Vagina (tissue), 2 donors: ENCODE data around the gene NDUFS3. TPM values are rescaled to one million over a fixed set of nuclear protein-coding genes. Genes with fewer than 3 reads are reported as not detected.

Experiments used
- DNase-seq, 2 donors: peaks; one replicate each; pipeline ENCODE4 v3.0.0-alpha.2; 2017; ENCODE audit errors: extremely low spot score in 2 of 2
- H3K27ac ChIP-seq: fragments of 200-600 bp; sonication (generic); one replicate; pipeline ENCODE4 v1.5.1; 2019
- H3K27me3 ChIP-seq: fragments of 200-600 bp; sonication (generic); one replicate; pipeline ENCODE4 v1.5.1; 2019
- H3K36me3 ChIP-seq, 2 donors: fragments of 200-600 bp; sonication (generic); one replicate each; pipeline ENCODE4 v1.5.1; 2017 to 2019
- H3K4me1 ChIP-seq: fragments of 200-600 bp; sonication (generic); one replicate; pipeline ENCODE4 v1.5.1; 2019
- H3K4me3 ChIP-seq, 2 donors: fragments of 200-600 bp; sonication (generic); 1 replicate in 1 of 2; 2 replicates in 1 of 2; pipeline ENCODE4 v1.5.1; 2016 to 2019
- H3K9me3 ChIP-seq: fragments of 200-600 bp; sonication (generic); one replicate; pipeline ENCODE4 v1.5.1; 2019
- POLR2A ChIP-seq, 2 donors: fragments of 450-650 bp; IDR thresholded peaks; one replicate each; pipeline ENCODE4 v1.6.1; 2017; ENCODE audit warnings: antibody characterized with exemption in 2 of 2, mild to moderate bottlenecking in 2 of 2, moderate library complexity in 2 of 2
- POLR2AphosphoS5 ChIP-seq, 2 donors: sonication (generic); formaldehyde crosslinking; IDR thresholded peaks; one replicate each; pipeline ENCODE4 v1.9.0; 2017; ENCODE audit warnings: antibody characterized with exemption in 2 of 2, mild to moderate bottlenecking in 2 of 2, low read depth in 1 of 2; ENCODE audit not compliant: insufficient read depth in 1 of 2
- intact Hi-C: fragments of 100-400 bp; cut with DNase I; formaldehyde crosslinking; loops from one replicate; pipeline ENCODE4 v1.15.1; 2023
- total RNA-seq: library from RNA; depleted of rRNA; stranded (reverse); fragments of >200 nt; gene quantifications from one replicate; pipeline ENCODE4 v1.2.3, GENCODE V29; 2016
- TF ChIP-seq, protein P1 (sequence below), 3 experiments: fragments of 450-650 bp in 2 of 3; fragments of 200-600 bp in 1 of 3; sonication (generic) in 1 of 3; IDR thresholded peaks; one replicate each; pipeline ENCODE4 v1.5.1; 2017 to 2019; ENCODE audit warnings: antibody characterized with exemption in 3 of 3, mild to moderate bottlenecking in 2 of 3, moderate library complexity in 2 of 3

NDUFS3 gene
- total RNA-seq, 1 donor from 2014 or later, result 60.4 TPM

DNA sequence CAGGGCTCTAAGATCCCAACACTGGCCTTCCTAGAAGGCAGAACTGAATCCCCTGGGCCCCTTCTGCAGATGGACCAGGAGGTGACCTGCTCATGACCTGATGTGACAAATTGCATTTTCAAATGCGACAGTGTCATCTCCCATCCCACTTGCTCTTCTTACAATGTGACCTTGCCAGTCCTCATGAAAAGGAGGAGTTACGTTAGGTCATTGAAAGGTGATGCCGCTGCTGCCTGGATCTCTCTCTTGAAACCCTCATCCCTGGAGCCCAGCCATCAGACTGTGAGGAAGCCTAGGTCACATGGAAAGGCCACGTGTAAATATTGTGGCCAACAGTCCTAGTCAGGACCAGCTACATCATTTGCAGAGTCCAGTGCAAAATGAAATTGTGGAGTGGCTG is 21.0 kb downstream of the NDUFS3 start:
- no peak for DNase-seq
- Histone ChIP-seq H3K4me3 (no peak overlapping the region), H3K4me1 (no peaks in the 10 kb centered on the region), H3K27me3 (no peaks in the 10 kb centered on the region), H3K36me3 (no peaks in the 10 kb centered on the region), H3K9me3 (no peaks in the 10 kb centered on the region), H3K27ac (no peak overlapping the region)
- intact Hi-C loops, result no loop called here
- TF ChIP-seq, protein P1, sequence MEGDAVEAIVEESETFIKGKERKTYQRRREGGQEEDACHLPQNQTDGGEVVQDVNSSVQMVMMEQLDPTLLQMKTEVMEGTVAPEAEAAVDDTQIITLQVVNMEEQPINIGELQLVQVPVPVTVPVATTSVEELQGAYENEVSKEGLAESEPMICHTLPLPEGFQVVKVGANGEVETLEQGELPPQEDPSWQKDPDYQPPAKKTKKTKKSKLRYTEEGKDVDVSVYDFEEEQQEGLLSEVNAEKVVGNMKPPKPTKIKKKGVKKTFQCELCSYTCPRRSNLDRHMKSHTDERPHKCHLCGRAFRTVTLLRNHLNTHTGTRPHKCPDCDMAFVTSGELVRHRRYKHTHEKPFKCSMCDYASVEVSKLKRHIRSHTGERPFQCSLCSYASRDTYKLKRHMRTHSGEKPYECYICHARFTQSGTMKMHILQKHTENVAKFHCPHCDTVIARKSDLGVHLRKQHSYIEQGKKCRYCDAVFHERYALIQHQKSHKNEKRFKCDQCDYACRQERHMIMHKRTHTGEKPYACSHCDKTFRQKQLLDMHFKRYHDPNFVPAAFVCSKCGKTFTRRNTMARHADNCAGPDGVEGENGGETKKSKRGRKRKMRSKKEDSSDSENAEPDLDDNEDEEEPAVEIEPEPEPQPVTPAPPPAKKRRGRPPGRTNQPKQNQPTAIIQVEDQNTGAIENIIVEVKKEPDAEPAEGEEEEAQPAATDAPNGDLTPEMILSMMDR (IDR thresholded peaks at IDR 0.05), result no peak

DNA sequence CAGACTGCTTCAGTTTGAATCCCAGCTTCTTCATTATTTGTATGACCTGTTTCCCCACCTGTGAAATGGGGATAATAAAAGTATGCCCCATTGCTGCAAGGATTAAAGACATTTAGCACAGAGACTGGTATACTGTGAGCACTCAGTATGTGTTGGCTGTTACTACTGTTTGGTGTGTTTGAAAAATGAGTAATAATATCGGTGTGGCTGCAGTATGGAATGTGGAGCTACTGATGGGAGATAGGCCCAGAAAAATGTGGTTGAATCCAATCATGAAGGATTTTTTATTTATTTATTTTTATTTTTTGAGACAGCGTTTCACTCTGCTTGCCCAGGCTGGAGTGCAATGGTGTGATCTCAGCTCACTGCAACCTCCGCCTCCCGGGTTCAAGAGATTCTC is 24.4 kb downstream of the NDUFS3 start:
- TF ChIP-seq POLR2A (IDR thresholded peaks at IDR 0.05) (no peak), POLR2AphosphoS5 (IDR thresholded peaks at IDR 0.05; ENCODE audit: insufficient read depth in 1 of 2, low read depth in 1 of 2) (no peak)
- TF ChIP-seq, protein P1 (IDR thresholded peaks at IDR 0.05), result no peak
- no peak overlapping the region for H3K27ac ChIP-seq
- no peaks in the 10 kb centered on the region for H3K9me3 ChIP-seq
- no peaks in the 10 kb centered on the region for H3K27me3 ChIP-seq
- H3K4me1 ChIP-seq, result peaks cover 15% of the 10 kb centered on the region
- no peaks in the 10 kb centered on the region for H3K36me3 ChIP-seq
- no peak overlapping the region for H3K4me3 ChIP-seq
- no peak for DNase-seq
- intact Hi-C loops, result no loop called here

DNA sequence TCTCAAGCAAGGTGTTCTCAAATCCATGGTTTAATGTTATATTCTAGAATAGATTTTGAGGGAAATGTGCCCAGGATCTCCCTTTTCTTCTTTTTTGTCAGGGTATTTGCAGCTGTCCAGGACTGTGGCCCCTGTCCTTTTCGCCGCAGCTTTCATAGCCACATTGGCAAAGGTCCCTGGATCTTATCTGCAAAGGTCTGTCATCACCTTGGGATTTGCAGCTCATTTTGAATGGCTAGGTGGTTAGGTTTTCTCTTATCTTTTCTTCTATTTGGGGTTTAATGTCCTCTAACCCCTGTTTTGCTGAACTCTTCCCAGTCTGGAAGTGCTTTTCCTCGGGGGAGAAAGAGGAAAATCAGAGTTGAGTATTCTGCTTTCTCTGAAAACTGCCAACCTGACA is 27.0 kb downstream of the NDUFS3 start:
- peaks cover 0 to 7% of the 10 kb centered on the region in 2 donors for H3K36me3 ChIP-seq
- TF ChIP-seq, protein P1 (IDR thresholded peaks at IDR 0.05), result no peak
- TF ChIP-seq POLR2A (IDR thresholded peaks at IDR 0.05), result no peak
- no peak for TF ChIP-seq POLR2AphosphoS5 (IDR thresholded peaks at IDR 0.05; ENCODE audit: insufficient read depth in 1 of 2, low read depth in 1 of 2)
- DNase-seq, result no peak
- no peak overlapping the region for H3K4me3 ChIP-seq
- no peak overlapping the region for H3K27ac ChIP-seq
- H3K4me1 ChIP-seq, result peaks cover 15% of the 10 kb centered on the region
- intact Hi-C loops, result no loop called here
- H3K27me3 ChIP-seq, result no peaks in the 10 kb centered on the region
- H3K9me3 ChIP-seq, result no peaks in the 10 kb centered on the region

DNA sequence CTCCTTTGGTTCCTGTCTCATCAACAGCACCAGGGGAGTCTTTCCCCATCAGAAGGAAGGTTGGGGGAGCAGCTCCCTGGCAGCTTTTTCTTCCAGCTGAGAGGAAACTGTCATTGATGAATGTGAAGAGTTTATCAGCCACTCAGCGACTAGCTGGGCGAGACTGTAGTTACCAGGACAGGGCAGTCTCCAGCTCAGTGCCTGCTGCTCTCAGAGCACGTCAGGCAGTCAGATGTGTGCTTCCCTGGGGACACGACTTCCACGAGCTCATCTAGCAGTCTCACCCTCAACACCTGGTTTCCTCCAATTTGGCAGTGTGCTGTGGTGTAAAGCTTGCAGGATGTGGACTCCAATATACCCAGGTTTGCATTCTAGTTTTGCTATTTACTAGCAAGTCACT is 27.9 kb downstream of the NDUFS3 start:
- Histone ChIP-seq H3K4me1 (peaks cover 15% of the 10 kb centered on the region), H3K36me3 (peaks cover 0 to 11% of the 10 kb centered on the region in 2 donors), H3K27ac (no peak overlapping the region), H3K27me3 (no peaks in the 10 kb centered on the region), H3K9me3 (no peaks in the 10 kb centered on the region), H3K4me3 (no peak overlapping the region)
- intact Hi-C loops, result no loop called here
- TF ChIP-seq POLR2A (IDR thresholded peaks at IDR 0.05), result no peak
- TF ChIP-seq POLR2AphosphoS5 (IDR thresholded peaks at IDR 0.05; ENCODE audit: insufficient read depth in 1 of 2, low read depth in 1 of 2), result no peak
- TF ChIP-seq, protein P1 (IDR thresholded peaks at IDR 0.05), result no peak
- DNase-seq, result no peak

DNA sequence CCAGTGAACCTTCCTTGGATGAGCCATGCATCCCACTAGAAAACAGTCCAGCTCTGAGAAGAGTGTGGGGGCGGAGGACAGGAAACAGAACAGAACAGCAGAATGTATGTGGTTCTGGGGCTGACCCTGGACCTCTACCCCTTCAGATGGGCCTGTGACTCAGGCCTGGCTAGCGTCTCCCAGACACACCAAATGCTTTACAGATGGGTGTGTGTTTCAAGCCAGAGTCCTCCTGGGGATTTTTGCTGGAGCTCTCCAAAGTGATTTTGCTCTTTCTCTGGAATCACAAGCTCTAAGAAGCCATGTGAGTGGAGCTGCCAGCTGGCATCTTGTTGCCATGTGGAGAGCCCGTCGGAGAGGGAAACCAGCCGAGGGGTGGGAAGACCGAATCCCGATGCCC is 28.5 kb downstream of the NDUFS3 start:
- no peak overlapping the region for H3K27ac ChIP-seq
- TF ChIP-seq POLR2AphosphoS5 (IDR thresholded peaks at IDR 0.05; ENCODE audit: insufficient read depth in 1 of 2, low read depth in 1 of 2) (no peak), POLR2A (IDR thresholded peaks at IDR 0.05) (no peak)
- TF ChIP-seq, protein P1 (IDR thresholded peaks at IDR 0.05), result no peak
- DNase-seq, result no peak
- no peaks in the 10 kb centered on the region for H3K27me3 ChIP-seq
- H3K4me3 ChIP-seq, result no peak overlapping the region
- H3K4me1 ChIP-seq, result peaks cover 15% of the 10 kb centered on the region
- H3K36me3 ChIP-seq, result peaks cover 0 to 11% of the 10 kb centered on the region in 2 donors
- intact Hi-C loops, result no loop called here
- no peaks in the 10 kb centered on the region for H3K9me3 ChIP-seq
